Endothelial cell of coronary artery (primary cell): ENCODE data around the gene CEP128. TPM values are rescaled to one million over a fixed set of nuclear protein-coding genes. Genes with fewer than 3 reads are reported as not detected.

Experiments used
- total RNA-seq: library from RNA; depleted of rRNA; stranded (reverse); fragments of >200 nt; gene quantifications from 2 replicates; pipeline ENCODE4 v1.2.3, GENCODE V29; 2014

The CEP128 gene
- total RNA-seq = 4.8 and 4.9 TPM in 2 replicates

GRCh38 chr14:80941241-80942185, at the start of gene CEP128:
Gene CEP128 (minus strand): TSS chr14:80941738.

GRCh38 chr14:80955416-80955941, 13.9 kb upstream of the CEP128 start, which contains the start of gene TSHR:
Gene TSHR (plus strand): TSS chr14:80955621. CDS start chr14:80955681, 60 bp downstream.

Other genes with a start within 250 kb of the CEP128 start
- not detected in 2 replicates for gene TSHR, start 13.9 kb upstream of the CEP128 start, total RNA-seq